Endothelial cell of umbilical vein (primary cell): ENCODE measurements around the gene CD226. TPM values are rescaled to one million over a fixed set of nuclear protein-coding genes. Genes with fewer than 3 reads are reported as not detected.

Experiments
- BruUV-seq: library from RNA; stranded (reverse); fragments of 400-500 nt; replicated peaks from 2 replicates; lab custom pipeline; 2021; lab: Mats Ljungman, UMichigan
- CTCF ChIA-PET: fragments of 300-600, 350-600 bp; sonication (Branson Sonifier 250); formaldehyde crosslinking; loops from one replicate; lab custom pipeline; 2021; ENCODE audit warnings: antibody characterized with exemption, inconsistent platforms; lab: Charles Lee
- POLR2A ChIA-PET: fragments of 300-600, 350-600 bp; sonication (Branson Sonifier 250); formaldehyde crosslinking; loops from one replicate; lab custom pipeline; 2021; ENCODE audit warnings: antibody characterized with exemption, inconsistent platforms; lab: Charles Lee
- DNase-seq: peaks from one replicate; pipeline ENCODE4 v3.0.0-alpha.2; 2011; ENCODE audit warnings: low read depth, low spot score
- FAIRE-seq: peaks from 2 replicates; lab custom pipeline; 2011; peaks lifted over from hg19 to GRCh38; lab: Jason Lieb, UNC
- H2AFZ ChIP-seq: 2 replicates; pipeline ENCODE4 v1.6.0; 2012; ENCODE audit warnings: low read depth, low read length, control low read depth, inconsistent platforms
- H3K27ac ChIP-seq: 2 replicates; pipeline ENCODE4 v1.5.1; 2011; ENCODE audit warnings: low read depth, mild to moderate bottlenecking, control low read depth, low read length, moderate library complexity; ENCODE audit not compliant: insufficient read depth
- H3K27me3 ChIP-seq, 2 experiments: 2 replicates each; pipeline versions ENCODE4 v1.6.0 to v1.6.1; 2011; ENCODE audit warnings: low read length in 2 of 2, mixed read lengths in 1 of 2; ENCODE audit not compliant: control insufficient read depth in 2 of 2, insufficient read depth in 2 of 2
- H3K36me3 ChIP-seq, 2 experiments: 2 replicates in 1 of 2; 3 replicates in 1 of 2; pipeline ENCODE4 v1.5.1; 2011; ENCODE audit warnings: low read length in 2 of 2, mild to moderate bottlenecking in 1 of 2, moderate library complexity in 1 of 2; ENCODE audit not compliant: control insufficient read depth in 2 of 2, insufficient read depth in 2 of 2; ENCODE audit errors: extremely low read depth in 1 of 2
- H3K4me1 ChIP-seq: 3 replicates; pipeline ENCODE4 v1.5.1; 2011; ENCODE audit warnings: mild to moderate bottlenecking, low read length; ENCODE audit not compliant: control insufficient read depth, insufficient read depth; ENCODE audit errors: extremely low read depth
- H3K4me2 ChIP-seq: 2 replicates; pipeline ENCODE4 v1.6.1; 2011; ENCODE audit warnings: low read length, control low read depth, mixed read lengths; ENCODE audit not compliant: insufficient read depth
- H3K4me3 ChIP-seq, 3 experiments: fragments of 200-600 bp in 1 of 3; sonication (generic), shearing (Covaris generic) in 1 of 3; replicated peaks in 1 of 3; 2 replicates each; pipeline ENCODE4 v1.5.1; 2011 to 2016; ENCODE audit warnings: control low read depth in 3 of 3, low read length in 3 of 3, mild to moderate bottlenecking in 2 of 3, inconsistent platforms in 1 of 3, low read depth in 1 of 3, moderate library complexity in 1 of 3; ENCODE audit not compliant: insufficient read depth in 1 of 3
- H3K79me2 ChIP-seq: 2 replicates; pipeline ENCODE4 v1.6.0; 2012; ENCODE audit warnings: low read length, inconsistent platforms; ENCODE audit not compliant: control insufficient read depth, insufficient read depth
- H3K9ac ChIP-seq: replicated peaks from 2 replicates; pipeline ENCODE3; 2011; ENCODE audit warnings: low read length, control low read depth; ENCODE audit not compliant: insufficient read depth; ENCODE audit errors: extremely low read depth
- H3K9me1 ChIP-seq: replicated peaks from 3 replicates; pipeline ENCODE4 v1.6.0; 2011; ENCODE audit warnings: mild to moderate bottlenecking, low read length; ENCODE audit not compliant: control insufficient read depth, insufficient read depth; ENCODE audit errors: extremely low read depth
- H3K9me3 ChIP-seq: replicated peaks from 2 replicates; pipeline ENCODE4 v1.5.1; 2012; ENCODE audit warnings: low read length, inconsistent platforms; ENCODE audit not compliant: control insufficient read depth, insufficient read depth
- H4K20me1 ChIP-seq: replicated peaks from 2 replicates; pipeline ENCODE3; 2011; ENCODE audit warnings: mild to moderate bottlenecking, low read length; ENCODE audit not compliant: control insufficient read depth, insufficient read depth; ENCODE audit errors: extremely low read depth
- EZH2 ChIP-seq: IDR thresholded peaks from 2 replicates; pipeline ENCODE4 v1.6.1; 2012; ENCODE audit warnings: borderline replicate concordance, low read depth, mild to moderate bottlenecking, moderate library complexity, low read length, inconsistent platforms; ENCODE audit not compliant: severe bottlenecking
- FOS ChIP-seq: IDR thresholded peaks from 2 replicates; pipeline ENCODE4 v1.6.1; 2011; ENCODE audit warnings: mild to moderate bottlenecking, low read length, moderate library complexity, borderline replicate concordance; ENCODE audit not compliant: insufficient read depth
- GATA2 ChIP-seq: IDR thresholded peaks from 2 replicates; pipeline ENCODE4 v1.7.0; 2011; ENCODE audit warnings: low read depth, mild to moderate bottlenecking, moderate library complexity, mixed read lengths, low read length; ENCODE audit not compliant: insufficient read length, insufficient read depth
- JUN ChIP-seq: IDR thresholded peaks from 2 replicates; pipeline ENCODE4 v1.6.1; 2011; ENCODE audit warnings: borderline replicate concordance, low read depth; ENCODE audit not compliant: insufficient read length, insufficient read depth
- MYC ChIP-seq: IDR thresholded peaks from one replicate; pipeline ENCODE4 v1.6.1; 2011; ENCODE audit warnings: mild to moderate bottlenecking, low read depth, low read length
- POLR2A ChIP-seq: IDR thresholded peaks from 2 replicates; pipeline ENCODE4 v1.6.1; 2012; ENCODE audit warnings: low read depth, mild to moderate bottlenecking, control low read depth, low read length
- POLR2AphosphoS5 ChIP-seq: IDR thresholded peaks from 2 replicates; pipeline ENCODE4 v1.6.1; 2012; ENCODE audit warnings: low read depth, mild to moderate bottlenecking, control low read depth, low read length, moderate library complexity; ENCODE audit not compliant: insufficient read depth
- dilution Hi-C: fragments of 300-500 bp; cut with MboI; formaldehyde crosslinking; loops from one replicate; pipeline ENCODE4 v1.15.0; 2019; ENCODE audit warnings: low sequenced_read_pairs; ENCODE audit not compliant: extremely low pct_ligation_motif_present
- intact Hi-C: fragments of 100-400 bp; cut with micrococcal nuclease; formaldehyde crosslinking; loops from one replicate; pipeline ENCODE4 v1.10.0; 2022
- polyA plus RNA-seq, 4 experiments: library from polyadenylated mRNA; depleted of rRNA in 3 of 4; stranded (reverse) in 3 of 4; unstranded in 1 of 4; fragments of >200 nt; gene quantifications; 2 replicates each; pipeline versions ENCODE4 v1.2.1 to v1.2.3, GENCODE V29; 2011 to 2012; ENCODE audit warnings: missing spikeins in 1 of 4
- total RNA-seq: library from RNA; stranded (reverse); gene quantifications from 2 replicates; pipeline ENCODE4 v1.2.3, GENCODE V29; 2021
- TF ChIP-seq, protein P1 (sequence below), 2 donors: IDR thresholded peaks; 1 replicate in 1 of 2; 2 replicates in 1 of 2; pipeline ENCODE4 v1.5.1; 2011; ENCODE audit warnings: low read length in 2 of 2, mild to moderate bottlenecking in 2 of 2, moderate library complexity in 2 of 2, control low read depth in 1 of 2, inconsistent platforms in 1 of 2, low read depth in 1 of 2; ENCODE audit not compliant: insufficient read depth in 1 of 2; ENCODE audit errors: extremely low read depth in 1 of 2
- TF ChIP-seq, protein P2 (sequence below): IDR thresholded peaks from 2 replicates; pipeline ENCODE4 v1.6.1; 2011; ENCODE audit not compliant: insufficient read depth, insufficient read length

The CD226 gene
- total and polyA plus RNA-seq, 2 donors (not counting 3 experiments of a cell fraction or from before 2014, with no cell fraction given): 0.20 TPM; not detected in 1

DNA sequence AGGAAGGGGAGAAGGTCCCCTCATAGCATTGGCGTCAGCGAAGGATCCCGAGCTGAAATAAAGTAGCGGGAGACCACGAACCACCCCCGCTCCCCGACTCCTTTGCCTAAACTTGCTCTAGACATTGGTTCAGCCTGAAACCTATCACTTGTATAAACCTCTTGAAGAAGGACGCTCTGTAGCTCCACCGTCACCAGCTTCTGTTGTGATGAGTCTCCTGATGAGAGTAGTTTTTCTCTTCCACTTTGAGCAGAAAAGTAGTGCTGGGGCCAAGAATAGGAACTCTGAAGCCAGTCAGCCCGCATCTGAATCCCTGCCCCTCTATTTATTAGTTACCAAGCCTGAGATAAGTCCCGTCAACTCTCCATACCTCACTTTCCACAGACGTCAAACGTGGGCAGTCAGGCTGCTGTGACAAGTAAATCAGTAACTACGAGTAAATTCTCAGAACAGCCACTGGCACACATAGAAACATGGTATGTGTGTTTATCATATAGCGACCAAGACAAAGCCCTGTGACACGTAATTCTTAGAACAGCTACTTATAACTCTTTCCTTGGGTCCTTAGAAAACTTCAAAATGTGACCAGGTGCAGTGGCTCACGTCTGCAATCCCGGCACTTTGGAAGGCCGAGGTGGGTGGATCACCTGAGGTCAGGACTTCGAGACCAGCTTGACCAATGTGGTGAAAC is 61.7 kb downstream of the CD226 start:
- no peak overlapping the region for H3K9ac ChIP-seq
- H3K36me3 ChIP-seq: no peaks in the 10 kb centered on the region
- CTCF ChIA-PET: no interaction called here
- DNase-seq (no peak), FAIRE-seq (no peak)
- no peaks in the 10 kb centered on the region for H3K9me3 ChIP-seq
- H3K9me1 ChIP-seq: no peaks in the 10 kb centered on the region
- H3K4me2 ChIP-seq: no peak overlapping the region
- BruUV-seq: no TSS peak
- H3K4me1 ChIP-seq: no peaks in the 10 kb centered on the region
- TF ChIP-seq POLR2AphosphoS5: no peak
- TF ChIP-seq FOS: no peak
- TF ChIP-seq GATA2: no peak
- no peak for TF ChIP-seq JUN
- no peak for TF ChIP-seq MYC
- TF ChIP-seq, protein P1, sequence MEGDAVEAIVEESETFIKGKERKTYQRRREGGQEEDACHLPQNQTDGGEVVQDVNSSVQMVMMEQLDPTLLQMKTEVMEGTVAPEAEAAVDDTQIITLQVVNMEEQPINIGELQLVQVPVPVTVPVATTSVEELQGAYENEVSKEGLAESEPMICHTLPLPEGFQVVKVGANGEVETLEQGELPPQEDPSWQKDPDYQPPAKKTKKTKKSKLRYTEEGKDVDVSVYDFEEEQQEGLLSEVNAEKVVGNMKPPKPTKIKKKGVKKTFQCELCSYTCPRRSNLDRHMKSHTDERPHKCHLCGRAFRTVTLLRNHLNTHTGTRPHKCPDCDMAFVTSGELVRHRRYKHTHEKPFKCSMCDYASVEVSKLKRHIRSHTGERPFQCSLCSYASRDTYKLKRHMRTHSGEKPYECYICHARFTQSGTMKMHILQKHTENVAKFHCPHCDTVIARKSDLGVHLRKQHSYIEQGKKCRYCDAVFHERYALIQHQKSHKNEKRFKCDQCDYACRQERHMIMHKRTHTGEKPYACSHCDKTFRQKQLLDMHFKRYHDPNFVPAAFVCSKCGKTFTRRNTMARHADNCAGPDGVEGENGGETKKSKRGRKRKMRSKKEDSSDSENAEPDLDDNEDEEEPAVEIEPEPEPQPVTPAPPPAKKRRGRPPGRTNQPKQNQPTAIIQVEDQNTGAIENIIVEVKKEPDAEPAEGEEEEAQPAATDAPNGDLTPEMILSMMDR (IDR thresholded peaks at IDR 0.05; ENCODE audit: extremely low read depth in 1 of 2, insufficient read depth in 1 of 2, low read depth in 1 of 2, low read length in 2 of 2): no peak
- no peak for TF ChIP-seq EZH2
- TF ChIP-seq, protein P2, sequence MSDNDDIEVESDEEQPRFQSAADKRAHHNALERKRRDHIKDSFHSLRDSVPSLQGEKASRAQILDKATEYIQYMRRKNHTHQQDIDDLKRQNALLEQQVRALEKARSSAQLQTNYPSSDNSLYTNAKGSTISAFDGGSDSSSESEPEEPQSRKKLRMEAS: no peak
- no peak for TF ChIP-seq POLR2A
- intact Hi-C loops: no loop called here
- POLR2A ChIA-PET: no interaction called here
- H4K20me1 ChIP-seq: no peaks in the 10 kb centered on the region
- H3K27me3 ChIP-seq: no peaks in the 10 kb centered on the region
- H2AFZ ChIP-seq: no peak overlapping the region
- no peak overlapping the region for H3K4me3 ChIP-seq
- no peak overlapping the region for H3K27ac ChIP-seq
- H3K79me2 ChIP-seq: no peaks in the 10 kb centered on the region
- dilution Hi-C loops: no loop called here
